A204.1 (cell line): ENCODE results near the gene RAPGEF5.

Experiments used
- FAIRE-seq: peaks from 2 replicates; lab custom pipeline; 2012; peaks lifted over from hg19 to GRCh38; lab: Jason Lieb, UNC

Gene RAPGEF5

DNA sequence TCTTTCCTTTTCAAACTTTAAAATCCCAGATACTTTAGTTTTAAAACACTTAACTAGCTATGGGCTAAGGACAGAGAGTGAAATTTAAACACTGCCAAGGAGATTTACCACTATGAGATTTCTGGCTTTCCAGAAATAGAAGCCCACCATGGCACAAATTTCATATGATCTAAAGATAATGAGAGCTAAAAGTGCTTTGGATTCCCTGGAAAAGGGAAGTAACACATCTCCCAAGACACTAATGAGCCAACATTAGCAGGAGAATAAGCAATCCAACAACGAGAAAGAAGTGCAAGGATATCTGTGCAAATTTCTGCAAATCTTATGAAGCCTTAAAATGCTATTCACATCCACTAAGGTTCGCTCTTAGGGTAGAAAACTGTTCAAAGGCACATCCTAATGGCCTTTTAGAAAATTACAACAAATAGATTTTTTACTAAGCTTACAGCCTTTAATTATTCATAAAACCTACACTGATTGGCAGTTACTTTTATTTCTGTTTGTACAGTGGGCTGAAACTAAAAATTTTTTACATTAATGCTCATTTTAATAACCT lies 100.3 kb downstream of the RAPGEF5 start:
- no peak for FAIRE-seq

DNA sequence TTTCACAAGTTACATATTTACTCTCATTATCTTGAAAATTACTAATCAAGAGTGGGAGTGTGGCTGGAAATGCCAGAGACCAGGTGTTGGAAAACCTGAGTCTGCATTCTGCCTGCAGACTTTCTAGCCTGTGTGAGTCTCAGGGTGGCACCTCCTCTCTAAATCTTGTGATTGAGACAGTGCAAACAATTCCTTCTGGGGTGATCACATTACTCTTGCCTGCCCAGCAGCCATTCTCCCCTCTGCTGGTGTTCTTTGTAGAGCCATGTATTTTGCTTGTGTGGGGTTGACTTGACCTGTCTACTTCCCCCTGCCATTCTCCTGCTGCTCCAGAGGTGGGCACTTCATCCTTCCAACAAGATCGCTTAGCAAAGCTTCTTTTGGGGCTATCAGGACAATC lies 101.1 kb downstream of the RAPGEF5 start:
- no peak for FAIRE-seq

DNA sequence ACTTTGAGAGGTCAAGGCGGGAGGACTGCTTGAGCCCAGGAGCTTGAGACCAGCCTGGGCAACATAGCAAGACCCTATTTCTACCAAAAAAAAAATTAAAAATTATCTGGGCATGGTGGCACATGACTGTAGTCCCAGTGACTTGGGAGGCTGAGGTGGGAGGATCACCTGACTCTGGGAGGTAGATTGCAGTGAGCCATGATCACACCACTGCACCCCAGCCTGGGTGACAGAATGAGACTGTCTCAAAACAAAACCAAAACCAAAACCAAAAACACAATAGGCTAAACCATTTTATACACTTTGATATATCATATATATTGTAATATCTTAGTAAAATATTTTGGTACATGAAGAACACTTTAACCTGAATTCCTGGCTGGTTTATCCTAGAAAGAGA lies 101.6 kb downstream of the RAPGEF5 start:
- FAIRE-seq, result no peak

- FAIRE-seq, result no peak
Measured at GRCh38 chr7:22252936-22253536, 103.9 kb downstream of the RAPGEF5 start.

GRCh38 chr7:22252016-22252415 lies 104.9 kb downstream of the RAPGEF5 start:
- FAIRE-seq, result no peak

DNA sequence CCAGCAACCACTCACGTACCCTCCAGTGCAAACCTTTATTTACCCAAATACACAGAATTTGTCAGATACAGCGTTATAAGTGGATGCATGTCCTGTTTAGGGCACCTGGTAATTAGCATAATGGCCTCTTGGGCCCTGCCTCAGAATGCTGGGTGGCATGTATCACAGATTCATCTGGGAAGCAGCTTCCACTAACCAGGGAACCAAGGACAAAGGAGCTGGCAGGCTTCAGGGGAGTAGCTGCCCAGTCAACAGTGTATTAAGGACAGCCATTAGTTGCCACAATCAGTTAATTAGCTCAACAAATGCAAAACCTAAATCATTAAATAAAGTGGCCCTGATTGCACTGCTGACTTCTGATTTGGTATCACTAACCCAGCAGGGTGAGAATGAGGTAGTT lies 105.7 kb downstream of the RAPGEF5 start:
- no peak for FAIRE-seq

GRCh38 chr7:22250390-22250789 lies 106.6 kb downstream of the RAPGEF5 start:
- no peak for FAIRE-seq

GRCh38 chr7:22248111-22248809 lies 108.7 kb downstream of the RAPGEF5 start:
- no peak for FAIRE-seq

GRCh38 chr7:22241805-22242390 lies 115.1 kb downstream of the RAPGEF5 start:
- no peak for FAIRE-seq

GRCh38 chr7:22240904-22241571 lies 115.9 kb downstream of the RAPGEF5 start:
- FAIRE-seq, result no peak

GRCh38 chr7:22238354-22239311 lies 118.3 kb downstream of the RAPGEF5 start:
- FAIRE-seq, result no peak

- FAIRE-seq, result no peak
Measured at GRCh38 chr7:22235134-22235533, 121.8 kb downstream of the RAPGEF5 start.

DNA sequence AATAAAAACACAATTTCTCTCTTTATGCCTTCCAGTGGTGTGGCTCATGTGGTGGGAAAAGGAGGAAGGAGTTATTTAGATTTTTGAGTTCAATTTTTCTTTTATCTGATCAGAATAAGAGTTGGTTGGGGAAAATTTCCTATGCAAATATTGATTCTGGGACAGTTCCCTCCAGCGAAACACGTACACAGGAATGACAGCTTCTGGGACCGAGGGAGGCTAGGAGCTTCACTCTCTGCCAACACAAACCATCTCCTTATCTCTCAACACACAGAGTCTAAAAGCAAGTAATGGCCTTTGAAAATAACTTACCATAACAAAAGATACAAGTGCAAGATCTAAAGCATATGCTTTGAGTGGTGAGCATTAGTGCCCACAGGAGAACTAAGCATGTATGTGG lies 122.7 kb downstream of the RAPGEF5 start:
- no peak for FAIRE-seq

DNA sequence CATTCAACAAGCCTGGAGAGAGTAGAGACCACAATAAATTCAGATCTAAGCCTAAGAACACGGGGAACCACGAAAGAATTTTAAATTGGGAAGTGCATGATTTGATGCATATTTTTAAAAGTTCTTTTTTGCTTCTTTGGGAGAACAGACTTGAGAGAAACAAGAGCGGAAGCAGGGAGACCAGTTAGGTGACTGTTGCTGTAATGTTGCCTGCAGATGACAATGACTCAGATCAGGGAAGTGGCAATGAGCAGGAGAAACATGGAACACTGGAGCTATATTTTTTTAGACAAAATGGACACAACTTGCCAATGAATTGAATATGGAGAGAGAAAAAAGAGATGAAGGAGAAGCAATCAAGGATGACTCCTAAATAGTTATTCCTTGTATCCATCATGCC lies 125.1 kb downstream of the RAPGEF5 start:
- no peak for FAIRE-seq

DNA sequence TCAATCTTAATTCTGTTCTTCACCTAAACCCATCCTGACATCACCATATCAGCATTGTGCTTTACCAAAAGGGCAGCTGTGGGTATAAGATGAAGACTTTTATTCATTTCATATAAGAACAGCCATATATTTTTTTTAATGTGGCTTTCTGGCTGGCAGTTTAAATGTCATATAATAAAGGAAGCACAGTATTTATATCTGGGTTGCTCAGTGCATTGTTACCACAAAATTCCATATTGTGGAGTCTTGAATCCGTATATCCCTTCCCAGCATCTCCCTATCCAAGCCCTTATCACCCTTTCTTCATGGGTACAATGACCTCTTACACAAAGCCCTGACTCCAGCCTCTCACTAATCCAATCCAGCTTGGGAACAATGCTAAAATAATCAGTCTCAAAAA lies 125.8 kb downstream of the RAPGEF5 start:
- no peak for FAIRE-seq

DNA sequence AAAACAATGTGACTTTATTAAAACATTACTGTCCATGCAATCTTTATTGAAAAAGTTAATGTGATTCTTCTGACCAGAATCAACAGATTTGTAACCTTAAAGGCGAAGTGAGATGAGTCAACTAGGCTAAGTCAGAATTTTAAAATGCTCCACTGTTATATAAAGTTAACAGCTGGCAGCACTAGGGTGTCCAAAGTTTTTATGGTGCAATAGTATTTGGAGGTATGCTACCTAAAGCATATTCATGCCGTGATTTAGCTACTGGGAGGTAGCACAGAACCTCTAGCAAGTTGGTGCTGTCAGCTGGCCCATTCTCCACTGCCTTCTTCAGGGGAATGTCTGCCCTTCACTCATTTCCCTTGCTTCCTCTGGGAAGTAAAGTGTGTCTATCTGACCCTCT lies 126.7 kb downstream of the RAPGEF5 start:
- FAIRE-seq, result no peak

DNA sequence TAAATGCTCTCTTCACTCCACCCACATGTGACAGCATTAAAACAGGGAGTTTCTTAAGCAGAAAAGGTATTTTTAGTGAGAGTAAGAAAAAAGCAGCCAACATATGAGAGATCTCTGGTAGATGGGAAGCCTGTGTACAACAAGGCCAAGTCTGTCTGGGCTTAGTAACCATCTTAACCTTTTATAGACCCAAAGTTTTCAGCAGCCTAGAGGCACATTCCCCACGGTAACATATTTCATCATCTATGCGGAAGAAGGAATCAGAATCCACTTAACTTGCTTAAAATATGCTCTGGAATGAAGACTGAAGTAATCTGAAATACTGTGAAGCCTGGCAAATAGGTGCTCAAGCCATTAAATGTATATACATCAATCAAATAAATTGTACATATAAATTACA lies 127.8 kb downstream of the RAPGEF5 start:
- no peak for FAIRE-seq

GRCh38 chr7:22223807-22224206 lies 133.1 kb downstream of the RAPGEF5 start:
- no peak for FAIRE-seq

DNA sequence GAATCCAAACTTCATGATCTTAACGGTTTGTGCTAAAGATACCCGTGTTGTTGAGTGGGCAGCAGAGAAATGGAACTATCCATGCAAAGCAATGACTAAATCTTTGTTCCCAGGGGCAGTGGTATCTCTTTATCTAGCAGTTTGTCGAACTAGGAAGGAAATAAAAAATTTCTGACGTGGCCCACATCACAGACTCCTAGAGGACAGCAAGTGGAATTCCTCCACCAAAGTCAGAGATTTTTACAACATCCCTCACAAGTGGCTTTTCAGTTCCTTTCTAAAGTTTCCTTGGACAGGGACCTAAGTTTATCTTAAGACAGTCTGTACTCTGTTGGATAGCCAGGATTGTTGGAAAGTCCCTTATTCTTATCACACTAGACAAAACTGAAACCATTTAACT lies 136.0 kb downstream of the RAPGEF5 start:
- no peak for FAIRE-seq

- no peak for FAIRE-seq
Measured at GRCh38 chr7:22219739-22220493, 137.0 kb downstream of the RAPGEF5 start.

- FAIRE-seq, result no peak
Measured at GRCh38 chr7:22219036-22219435, 137.9 kb downstream of the RAPGEF5 start.
